HuH-7.5 (cell line): ENCODE measurements around the gene SIGLEC1.

Experiments
- DNase-seq: peaks from one replicate; pipeline ENCODE4 v3.0.0; 2011; ENCODE audit warnings: low spot score

SIGLEC1 gene

DNA sequence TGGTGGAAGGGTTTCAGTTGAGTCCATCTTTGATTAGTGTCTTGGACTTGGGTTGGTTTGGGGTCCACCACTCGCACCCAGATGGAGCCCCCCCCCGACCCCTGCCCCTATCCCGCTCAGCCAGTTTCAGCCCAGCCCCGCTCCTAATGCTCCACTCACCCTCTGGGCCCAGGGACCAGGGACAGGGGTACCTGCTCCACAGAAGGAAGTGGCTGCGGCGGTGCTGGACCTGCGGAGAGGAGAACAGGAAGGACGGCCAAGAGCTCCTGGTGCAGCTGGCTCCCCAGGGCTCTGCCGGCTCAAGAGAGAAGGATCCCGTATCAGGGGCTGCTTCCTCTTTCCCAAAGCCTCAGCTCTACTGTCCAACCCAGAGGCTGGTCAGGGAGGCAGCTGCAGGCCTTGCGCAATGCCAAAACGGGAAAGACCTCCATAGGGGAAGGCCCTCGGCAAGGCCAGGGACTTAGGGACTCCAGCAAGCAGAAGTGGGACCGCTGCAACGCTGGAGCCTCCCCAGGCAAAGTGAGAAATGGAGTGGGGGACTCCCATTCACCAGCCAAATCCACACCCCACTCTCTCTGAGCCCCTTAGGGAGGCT, at the start of gene SIGLEC1:
Gene SIGLEC1, minus strand, starts transcription at position 322 of the 595 bp plus-strand sequence. CDS start 5,472 bp downstream, outside the sequence.
- no peak for DNase-seq

DNA sequence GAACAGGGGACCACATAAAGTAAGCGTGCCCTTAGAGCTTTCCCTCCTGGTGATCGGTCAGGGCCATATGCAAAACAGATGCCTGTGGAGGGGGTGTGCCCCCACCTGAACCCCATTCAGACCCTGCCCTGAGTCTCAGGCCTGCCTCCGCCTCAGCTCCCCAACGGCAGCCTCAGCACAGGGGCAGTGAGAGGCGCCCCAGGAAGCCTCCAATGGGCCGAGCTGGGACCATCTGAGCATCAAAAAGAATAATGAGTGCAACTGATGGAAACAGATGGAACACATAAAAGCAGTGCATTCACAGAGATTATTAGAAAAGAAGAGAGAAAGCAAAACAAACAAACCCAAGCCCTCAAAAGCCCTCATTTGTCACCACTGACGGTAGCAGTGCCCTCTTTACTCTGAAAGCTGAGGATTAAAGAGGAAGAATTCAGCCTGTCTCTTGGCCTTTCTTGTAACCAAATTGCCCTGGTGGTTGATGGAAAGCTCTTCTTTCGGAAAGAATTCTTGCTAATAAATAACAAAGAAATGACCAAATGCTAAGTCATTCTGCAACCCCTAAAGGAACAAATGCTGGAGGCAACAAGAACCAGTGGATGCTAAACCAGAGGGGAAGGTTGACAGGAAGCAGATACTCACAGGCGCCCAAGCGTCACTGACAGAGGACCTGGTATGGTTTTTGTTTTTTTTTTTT, 48.4 kb upstream of the SIGLEC1 start:
- no peak for DNase-seq

DNA sequence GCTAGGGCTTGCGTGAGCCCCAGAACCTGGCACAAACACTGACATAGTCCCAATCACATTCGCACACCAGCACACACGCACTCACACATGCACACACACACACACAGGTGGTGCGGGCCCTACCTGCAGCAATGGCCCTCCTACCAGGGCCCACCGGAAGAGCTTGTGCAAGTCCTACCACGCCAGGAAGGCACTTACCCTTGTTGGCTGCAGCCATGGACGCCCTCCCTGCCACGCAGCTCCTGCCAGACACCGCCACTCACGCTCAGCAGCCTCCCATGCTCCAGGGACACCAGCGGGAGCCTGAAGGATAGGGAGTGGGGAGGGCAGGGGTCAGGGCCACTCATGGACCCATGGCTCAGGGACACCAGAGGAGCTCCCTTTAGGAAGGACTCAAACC, 47.5 kb upstream of the SIGLEC1 start:
- no peak for DNase-seq

DNA sequence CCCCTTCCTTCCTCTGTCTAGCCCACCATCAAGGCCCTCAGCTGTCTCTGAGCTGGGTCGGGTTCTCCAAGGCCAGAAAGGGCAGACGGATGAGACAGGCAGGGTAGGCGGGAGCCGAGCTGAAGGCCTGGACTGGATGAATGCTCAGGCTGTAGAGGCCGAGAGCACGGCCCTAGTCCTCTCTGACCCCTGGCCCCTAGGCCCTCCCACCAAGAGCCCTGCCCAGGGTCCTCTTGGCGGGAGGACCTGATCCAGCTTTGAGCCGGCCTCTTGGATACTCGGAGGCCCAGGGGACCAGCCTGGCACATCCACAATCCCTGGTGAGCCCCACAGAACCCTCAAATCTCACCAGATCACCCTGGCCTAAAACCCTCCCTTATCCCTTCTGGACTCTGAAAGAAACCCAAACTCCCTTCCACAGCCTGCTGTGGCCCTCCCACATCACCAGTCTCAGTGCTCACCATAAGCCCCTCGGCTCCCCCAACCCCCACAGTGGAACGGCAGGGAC, 47.0 kb upstream of the SIGLEC1 start:
- DNase-seq, result no peak

DNA sequence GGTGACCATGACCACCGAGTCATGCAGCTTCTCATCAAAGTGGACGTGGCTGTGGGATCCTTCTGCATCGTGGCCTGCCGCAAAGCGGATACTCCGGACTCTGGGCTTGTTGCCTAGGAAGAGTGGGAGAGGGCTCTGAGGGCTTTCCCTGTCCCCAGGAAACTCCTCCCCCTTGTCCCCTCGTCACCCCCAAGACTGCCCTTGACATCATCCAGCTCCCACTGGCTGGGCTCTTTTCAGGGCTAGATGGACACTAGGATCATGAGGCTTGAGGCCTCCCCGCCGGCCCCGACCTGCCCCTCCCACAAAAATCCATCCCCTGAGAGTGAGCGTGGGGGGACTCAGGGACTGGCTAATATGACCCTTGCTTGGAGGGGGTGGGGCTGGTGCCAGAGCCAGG, 46.2 kb upstream of the SIGLEC1 start:
- no peak for DNase-seq

DNA sequence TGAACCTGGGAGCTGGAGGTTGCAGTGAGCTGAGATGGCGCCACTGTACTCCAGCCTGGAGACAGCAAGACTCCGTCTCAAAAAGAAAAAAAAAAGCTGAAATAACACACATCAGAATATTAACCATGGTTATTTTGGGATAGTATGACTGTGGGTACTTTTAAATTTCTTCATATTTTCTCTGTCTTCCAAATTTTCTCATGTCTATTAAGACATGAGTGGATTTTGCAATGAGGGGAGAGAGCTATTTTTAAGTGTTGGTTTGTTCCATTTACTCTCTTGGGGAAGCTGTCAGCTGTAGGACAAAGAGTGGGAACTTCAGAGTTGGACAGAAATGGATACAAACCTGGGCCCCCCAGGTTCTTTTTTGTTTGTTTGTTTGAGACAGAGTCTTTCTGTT, 44.9 kb upstream of the SIGLEC1 start:
- DNase-seq, result no peak

DNA sequence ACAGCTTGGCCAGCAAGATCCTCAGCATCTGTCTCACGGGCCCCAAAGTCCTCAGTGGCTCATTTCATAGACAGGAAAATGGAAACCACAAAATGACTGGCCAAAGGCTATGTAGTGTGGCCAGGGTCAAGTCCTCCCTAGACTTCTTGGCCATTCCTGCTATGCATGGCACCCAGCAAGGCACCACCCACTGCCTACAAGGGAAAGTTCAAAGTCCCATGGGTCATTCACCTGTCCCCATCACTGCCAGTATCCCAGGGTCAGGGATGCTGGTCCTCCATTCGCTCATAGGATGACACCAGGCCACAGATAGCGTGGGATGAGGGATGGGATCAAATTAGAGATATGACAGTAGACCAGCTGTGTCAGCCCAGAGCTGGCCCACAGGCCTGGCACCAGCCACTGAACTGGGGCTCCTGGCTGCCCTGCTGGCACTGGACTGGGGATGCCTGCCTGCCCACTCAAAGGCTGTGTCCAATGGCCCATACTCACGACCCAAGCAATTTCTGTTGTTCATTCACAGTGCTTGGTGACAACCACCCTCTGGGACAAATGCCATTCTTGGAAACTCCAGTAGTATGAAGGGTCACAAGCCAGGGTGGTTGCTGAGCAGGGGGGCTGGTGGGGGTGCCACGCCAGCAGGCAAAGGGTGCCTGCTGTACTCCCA, 43.5 kb upstream of the SIGLEC1 start:
- no peak for DNase-seq

DNA sequence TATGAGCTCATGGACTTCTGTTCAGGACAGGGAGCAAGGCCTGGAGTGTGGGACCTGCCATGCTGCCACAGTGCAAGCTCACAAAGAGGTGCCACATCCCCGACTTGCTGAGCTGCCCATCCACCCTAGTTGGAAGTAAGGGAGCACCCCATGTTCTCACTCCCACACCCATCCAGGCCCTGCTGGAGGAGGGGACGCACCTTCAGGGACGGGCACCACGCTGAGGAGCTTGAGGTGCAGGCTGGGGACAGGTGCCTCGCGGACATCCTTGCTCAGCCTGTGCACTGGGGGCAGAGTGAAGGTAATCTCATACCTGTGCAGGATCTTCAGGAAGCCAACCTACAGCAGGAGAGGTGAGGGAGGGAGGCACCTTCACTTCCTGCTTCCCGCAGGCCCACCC, 42.9 kb upstream of the SIGLEC1 start:
- DNase-seq, result no peak

DNA sequence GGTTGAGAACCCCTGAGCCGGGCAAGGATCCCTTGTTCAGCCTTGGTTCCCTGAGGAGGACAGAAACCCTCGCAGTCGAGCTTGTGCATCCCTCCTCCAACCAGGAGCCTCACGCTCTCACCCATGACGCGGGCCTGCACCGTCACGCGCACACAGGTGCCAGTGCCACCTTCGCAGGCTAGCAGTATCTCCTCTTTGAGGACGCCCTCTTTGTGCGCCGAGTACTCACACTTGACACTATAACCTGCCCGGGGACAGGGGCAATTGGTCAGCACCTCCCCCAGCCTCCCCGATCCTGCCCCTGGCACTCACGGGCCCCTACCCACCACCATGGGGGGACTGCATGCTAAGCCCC, 41.9 kb upstream of the SIGLEC1 start:
- DNase-seq, result no peak

DNA sequence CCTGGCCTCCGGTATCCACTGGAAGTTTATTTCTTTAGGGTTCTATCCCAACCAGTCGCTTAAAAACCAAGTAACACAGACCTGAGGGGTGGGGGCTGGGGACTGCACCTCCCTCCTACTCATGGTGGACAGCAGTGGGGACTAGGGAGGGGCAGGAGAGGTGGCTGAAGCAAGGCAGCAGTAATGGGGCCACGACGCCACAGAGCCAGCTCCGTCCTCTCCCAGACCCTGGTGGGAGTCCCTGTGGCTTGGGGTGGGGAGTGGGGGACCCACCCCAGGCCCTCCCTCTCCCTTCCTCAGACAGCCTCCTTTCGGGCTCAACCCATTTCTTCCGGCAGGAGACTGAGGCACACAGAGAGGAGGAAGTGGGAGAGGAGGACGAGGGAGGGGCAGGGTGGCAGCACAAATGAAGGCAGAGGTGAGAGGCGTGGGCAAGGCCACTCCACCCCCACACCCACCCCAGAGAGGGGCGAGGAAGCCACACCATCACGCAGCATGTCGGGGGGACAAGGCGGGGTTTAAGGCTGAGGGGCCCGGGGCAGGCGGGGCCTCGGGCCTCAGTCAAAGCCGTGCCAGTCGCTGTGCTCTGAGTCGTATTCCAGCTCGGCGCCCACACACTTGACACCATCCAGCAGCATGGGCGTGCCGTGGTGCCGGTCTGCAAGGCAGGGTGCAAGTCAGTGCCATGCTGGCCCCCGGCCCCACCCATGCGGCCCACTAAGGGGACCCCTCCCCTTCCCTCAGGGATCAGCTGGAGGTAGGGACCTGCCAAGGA, 41.3 kb upstream of the SIGLEC1 start:
- DNase-seq, result no peak

DNA sequence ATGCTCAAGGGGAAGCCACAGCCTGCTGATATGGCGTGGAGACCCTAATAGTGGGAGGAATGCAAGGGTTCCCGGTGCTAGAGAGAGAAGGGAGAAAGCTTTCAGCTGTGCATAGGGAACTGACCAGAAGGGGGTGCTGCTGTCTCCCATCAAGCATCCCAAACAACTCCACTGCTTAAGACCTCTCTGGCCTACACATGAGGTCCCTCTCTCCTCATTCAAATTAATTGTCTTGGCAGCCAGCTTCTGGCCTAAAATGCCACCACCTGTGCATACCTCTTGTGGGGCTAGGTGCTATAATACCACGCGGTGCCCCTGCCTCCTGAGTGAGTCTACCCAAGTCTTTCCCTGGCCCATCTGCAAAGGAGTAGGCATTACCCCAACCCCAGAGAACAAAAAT, 40.7 kb upstream of the SIGLEC1 start:
- DNase-seq, result peak; percentile 97

DNA sequence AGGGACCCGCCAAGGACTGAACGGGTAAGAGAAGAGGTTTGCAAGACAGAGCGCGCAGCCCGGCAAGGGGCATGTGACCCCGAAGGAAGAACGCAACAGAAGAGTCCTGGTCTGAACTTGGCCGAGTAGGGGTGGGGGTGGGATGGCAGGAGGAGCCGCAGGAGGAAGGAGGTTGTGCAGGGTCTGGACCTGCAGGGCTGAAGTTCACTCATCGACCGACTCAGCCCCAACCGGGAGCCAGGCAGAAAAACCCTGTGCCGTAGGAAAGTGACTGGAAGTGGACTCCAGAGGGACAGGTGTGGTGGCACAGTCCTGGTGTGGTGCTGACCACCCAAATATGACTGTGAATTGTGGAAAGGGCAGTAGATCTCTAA, 40.0 kb upstream of the SIGLEC1 start:
- no peak for DNase-seq

DNA sequence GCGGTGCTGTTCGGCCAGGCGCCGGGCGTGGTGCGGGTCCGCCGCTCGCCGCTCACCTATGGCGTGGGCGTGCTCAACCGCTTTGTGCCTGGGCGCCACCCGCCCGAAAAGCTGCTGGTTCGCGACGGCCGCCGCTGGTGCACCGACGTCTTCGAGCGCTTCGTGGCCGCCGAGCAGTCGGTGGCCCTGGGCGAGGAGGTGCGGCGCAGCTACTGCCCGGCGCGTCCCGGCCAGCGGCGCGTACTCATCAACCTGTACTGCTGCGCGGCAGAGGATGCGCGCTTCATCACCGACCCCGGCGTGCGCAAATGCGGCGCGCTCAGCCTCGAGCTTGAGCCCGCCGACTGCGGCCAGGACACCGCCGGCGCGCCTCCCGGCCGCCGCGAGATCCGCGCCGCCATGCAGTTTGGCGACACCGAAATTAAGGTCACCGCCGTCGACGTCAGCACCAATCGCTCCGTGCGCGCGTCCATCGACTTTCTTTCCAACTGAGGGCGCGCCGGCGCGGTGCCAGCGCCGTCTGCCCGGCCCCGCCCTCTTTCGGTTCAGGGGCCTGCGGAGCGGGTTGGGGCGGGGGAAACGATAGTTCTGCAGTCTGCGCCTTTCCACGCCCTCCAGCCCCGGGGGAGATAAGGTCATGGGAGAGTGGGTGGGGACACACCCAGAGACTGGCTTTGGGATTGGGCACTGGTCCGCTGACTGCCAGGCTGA, 39.4 kb upstream of the SIGLEC1 start:
- no peak for DNase-seq

DNA sequence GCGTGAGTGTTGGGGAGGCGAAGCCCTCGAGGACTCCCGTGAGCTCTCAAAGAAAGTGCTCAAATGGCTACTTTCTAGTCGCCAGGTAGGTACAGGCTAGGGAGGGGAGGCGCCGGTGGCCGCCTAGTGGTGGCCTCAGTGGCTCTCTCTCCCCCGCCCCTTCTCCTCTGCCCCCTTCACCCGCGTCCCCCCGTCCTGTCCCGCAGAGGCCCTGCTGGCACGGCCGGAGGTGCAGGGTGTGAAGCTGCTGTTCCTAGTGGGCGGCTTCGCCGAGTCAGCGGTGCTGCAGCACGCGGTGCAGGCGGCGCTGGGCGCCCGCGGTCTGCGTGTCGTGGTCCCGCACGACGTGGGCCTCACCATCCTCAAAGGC, 38.9 kb upstream of the SIGLEC1 start:
- no peak for DNase-seq

DNA sequence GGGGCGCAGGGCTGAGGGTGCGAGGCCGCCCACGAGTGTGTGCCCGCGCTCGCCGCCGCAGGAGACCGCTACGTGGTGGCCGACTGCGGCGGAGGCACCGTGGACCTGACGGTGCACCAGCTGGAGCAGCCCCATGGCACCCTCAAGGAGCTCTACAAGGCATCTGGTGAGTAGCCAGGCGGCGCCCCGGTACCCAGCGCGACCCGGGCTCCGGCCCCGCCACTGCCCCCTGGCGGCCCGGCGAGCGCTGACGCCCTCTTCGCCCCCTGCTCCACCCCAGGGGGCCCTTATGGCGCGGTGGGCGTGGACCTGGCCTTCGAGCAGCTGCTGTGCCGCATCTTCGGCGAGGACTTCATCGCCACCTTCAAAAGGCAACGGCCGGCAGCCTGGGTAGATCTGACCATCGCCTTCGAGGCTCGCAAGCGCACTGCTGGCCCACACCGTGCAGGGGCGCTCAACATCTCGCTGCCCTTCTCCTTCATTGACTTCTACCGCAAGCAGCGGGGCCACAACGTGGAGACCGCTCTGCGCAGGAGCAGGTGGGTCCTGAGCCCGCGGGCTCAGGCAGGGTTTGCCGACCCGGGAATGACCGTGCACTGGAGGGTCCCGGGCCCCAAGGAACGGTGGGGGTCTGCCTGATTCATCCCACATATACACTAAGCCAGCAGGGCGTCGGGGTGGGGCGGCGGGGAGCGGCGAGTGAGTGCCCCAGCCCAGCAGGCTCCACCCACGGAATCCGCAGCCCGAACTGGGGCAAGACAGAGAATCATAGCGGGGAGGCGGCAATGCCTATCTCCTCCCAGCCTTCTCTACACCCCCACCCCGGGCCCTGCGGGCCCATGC, 37.5 kb upstream of the SIGLEC1 start:
- peak; percentile 96 for DNase-seq

DNA sequence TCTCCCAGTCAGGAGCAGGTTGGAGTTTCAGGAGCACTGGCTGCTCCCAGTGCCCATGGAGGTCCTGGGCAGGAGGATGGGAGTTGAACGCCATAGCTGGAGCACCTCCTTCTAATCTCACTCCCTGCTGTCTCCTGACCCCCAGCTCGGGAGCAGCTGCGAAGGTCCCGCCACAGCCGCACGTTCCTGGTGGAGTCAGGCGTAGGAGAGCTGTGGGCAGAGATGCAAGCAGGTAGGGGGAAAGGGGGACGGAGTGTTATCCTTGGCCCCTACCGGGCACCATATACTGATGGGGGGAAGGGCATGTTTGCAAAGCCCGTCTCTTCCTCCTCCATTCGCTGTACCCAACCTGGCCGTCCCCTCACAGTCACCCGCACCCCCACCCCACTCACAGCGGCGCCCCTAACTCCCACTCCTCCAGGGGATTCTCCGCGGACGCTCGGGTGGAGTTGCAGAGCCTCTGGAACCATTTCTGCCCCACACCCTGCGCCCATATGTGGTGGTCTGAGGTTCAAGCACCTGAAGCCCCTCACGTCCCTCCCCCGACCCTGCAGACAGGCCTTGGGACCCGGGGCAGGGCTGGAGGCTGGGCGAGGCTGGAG, 36.8 kb upstream of the SIGLEC1 start:
- DNase-seq, result no peak

DNA sequence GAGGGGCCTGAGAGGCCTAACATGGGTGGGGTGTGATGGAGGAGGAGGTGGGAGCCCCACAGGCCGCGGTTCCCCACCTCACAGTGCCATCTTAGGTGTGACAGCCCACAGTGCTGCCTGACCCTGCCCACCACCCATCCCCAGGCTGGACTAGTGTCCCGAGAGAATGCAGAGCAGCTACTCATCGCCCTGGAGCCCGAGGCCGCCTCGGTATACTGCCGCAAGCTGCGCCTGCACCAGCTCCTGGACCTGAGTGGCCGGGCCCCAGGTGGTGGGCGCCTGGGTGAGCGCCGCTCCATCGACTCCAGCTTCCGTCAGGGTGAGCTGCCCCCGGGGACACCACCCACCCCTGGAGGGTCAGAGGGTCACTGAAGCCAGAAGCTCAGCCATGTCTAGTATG, 35.7 kb upstream of the SIGLEC1 start:
- no peak for DNase-seq

DNA sequence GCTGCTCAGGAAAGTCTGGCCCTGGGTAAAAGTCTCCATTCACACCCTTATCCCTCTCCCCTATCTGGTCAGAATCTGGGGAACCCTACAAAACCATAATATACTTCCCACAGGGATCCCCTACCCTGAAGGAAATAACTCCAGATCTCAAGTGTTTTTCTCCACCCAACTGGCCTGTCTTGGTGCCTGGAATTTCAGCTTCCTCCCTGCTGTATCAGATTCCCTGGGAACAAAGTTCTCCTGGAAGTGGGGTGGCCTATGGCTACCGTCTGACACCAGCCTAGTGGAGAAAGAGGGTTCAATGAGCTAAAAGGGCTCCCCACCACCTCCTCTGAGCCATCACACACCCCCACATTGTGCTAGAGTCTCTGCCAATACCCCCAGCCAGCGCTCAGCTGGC, 35.1 kb upstream of the SIGLEC1 start:
- DNase-seq, result no peak

DNA sequence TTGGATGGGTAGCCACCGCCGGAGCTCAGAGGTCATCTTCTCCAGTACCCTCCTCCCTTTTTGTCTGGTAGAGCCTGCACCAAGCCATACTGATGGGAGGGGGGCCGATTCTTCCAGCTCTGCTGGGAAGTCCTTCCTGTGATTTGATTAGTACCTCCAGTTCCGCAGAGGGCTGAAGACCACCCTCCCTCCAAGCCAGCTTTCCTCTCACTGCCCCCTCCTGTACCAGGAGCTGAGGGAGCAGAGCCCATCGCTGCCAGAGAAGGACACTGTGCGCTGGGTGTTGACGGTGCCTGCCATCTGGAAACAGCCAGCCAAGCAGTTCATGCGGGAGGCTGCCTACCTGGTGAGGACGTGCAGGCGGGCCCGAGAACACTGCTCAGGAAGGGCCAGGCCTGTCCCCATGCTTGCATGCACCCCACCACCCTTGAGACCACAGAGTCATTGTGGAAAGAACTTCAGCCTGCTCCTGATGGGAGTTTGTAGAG, 33.3 kb upstream of the SIGLEC1 start:
- no peak for DNase-seq

DNA sequence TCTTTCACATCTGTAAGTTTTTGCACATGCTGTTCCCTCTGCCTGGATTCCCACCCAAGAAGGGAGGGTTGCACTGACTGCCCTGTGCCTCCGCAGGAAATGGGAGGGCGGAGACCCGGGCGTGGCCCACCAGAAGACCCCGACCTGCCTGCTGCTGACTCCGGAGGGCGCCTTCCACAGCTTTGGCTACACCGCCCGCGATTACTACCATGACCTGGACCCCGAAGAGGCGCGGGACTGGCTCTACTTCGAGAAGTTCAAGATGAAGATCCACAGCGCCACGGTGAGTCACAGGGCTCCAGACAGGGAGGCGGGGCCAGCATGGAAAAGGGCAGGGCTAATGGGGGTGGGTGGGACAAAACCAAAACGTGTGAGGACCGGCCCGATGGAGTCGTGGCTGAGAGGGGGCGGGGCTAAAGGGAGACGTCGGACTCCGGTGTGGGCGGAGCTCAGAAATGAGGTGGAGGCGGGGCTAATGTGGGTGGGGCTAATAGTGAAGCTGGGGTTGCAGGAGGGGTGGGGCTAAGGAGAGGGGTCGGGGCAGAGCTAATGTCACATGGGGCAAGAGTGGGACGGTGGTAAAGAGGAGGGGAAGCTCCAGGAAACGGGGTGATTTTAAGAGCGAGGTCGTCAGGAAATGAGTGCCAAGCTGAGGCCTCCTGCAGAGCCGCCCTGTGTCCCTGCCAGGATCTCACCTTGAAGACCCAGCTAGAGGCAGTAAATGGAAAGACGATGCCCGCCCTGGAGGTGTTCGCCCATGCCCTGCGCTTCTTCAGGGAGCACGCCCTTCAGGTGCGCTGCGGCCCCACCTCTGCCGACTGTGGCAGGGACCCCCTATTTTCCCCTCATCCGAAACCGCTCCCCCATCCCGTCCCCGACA, 32.6 kb upstream of the SIGLEC1 start:
- peak; percentile 88 for DNase-seq
